ENCODE results near the gene TMEM108. TPM values are rescaled to one million over a fixed set of nuclear protein-coding genes. Genes with fewer than 3 reads are reported as not detected.

Gene TMEM108
- total and polyA plus RNA-seq, 10 of the 15 experiments (the other 5 are each of a cell fraction or from before 2014, with no cell fraction given) = 0.02 to 0.58 (median 0.12) TPM; not detected in 5

GRCh38 chr3:132995971-132996370, 42.2 kb upstream of the TMEM108 start (continued):
- TF ChIP-seq ZBTB40 (IDR thresholded peaks at IDR 0.05; ENCODE audit: borderline replicate concordance) = no peak

GRCh38 chr3:132997404-132998185, 40.6 kb upstream of the TMEM108 start:
- in situ Hi-C loops (cut with MboI) (no loop called here), intact Hi-C loops (cut with micrococcal nuclease; ENCODE audit: unreplicated experiment) (no loop called here)
- H3K4me1 ChIP-seq (ENCODE audit: control insufficient read depth, insufficient read depth, low read length) = no peaks in the 10 kb centered on the region
- no peak overlapping the region for H2AFZ ChIP-seq (ENCODE audit: control insufficient read depth, low read depth, low read length)
- H3K79me2 ChIP-seq (ENCODE audit: control insufficient read depth, insufficient read depth, low read length) = no peaks in the 10 kb centered on the region
- FAIRE-seq = no peak
- no peak overlapping the region for H3K27ac ChIP-seq (ENCODE audit: control insufficient read depth, insufficient read depth)
- no peaks in the 10 kb centered on the region for H4K20me1 ChIP-seq (ENCODE audit: control insufficient read depth, insufficient read depth)
- ATAC-seq = no peak
- TF ChIP-seq EGR1 (IDR thresholded peaks at IDR 0.05; ENCODE audit: borderline replicate concordance in 1 of 2, low read depth in 2 of 2, low read length in 2 of 2) (no peak), ATF3 (IDR thresholded peaks at IDR 0.05; ENCODE audit: borderline replicate concordance, extremely low read depth, low read depth, low read length) (no peak), POLR2A (IDR thresholded peaks at IDR 0.05; ENCODE audit: low read depth, low read length) (no peak), SMARCA5 (IDR thresholded peaks at IDR 0.05) (no peak), ZNF592 (IDR thresholded peaks at IDR 0.05) (no peak), MYB (IDR thresholded peaks at IDR 0.05; ENCODE audit: borderline replicate concordance, low read depth, low read length) (no peak), CHD4 (IDR thresholded peaks at IDR 0.05) (no peak), CREB1 (IDR thresholded peaks at IDR 0.05; ENCODE audit: low read depth) (no peak), HDAC2 (IDR thresholded peaks at IDR 0.05) (no peak), POU2F2 (IDR thresholded peaks at IDR 0.05; ENCODE audit: borderline replicate concordance, low read depth, low read length) (no peak)
- no peaks in the 10 kb centered on the region for H3K36me3 ChIP-seq (ENCODE audit: control insufficient read depth in 2 of 2, insufficient read depth in 2 of 2, low read length in 1 of 2)
- POLR2A ChIA-PET = no interaction called here
- no peak overlapping the region for H3K4me2 ChIP-seq (ENCODE audit: control insufficient read depth, insufficient read depth)
- WGBS (ENCODE audit: insufficient coverage, insufficient replicate concordance, low lambda C conversion rate, missing lambda C conversion rate) = 0% methylated on average over 2 of the region's 2 CpGs
- BruUV-seq (replicated peaks) = no TSS peak
- SMC1A ChIA-PET (ENCODE audit: uncharacterized antibody, unreplicated experiment) = interaction anchor here (0.9 kb wide), 1 partner anchor 159 kb away, joined by 3 read pairs; no protein-coding TSS in a partner anchor
- H3K27me3 ChIP-seq (replicated peaks in 1 of 2; ENCODE audit: control insufficient read depth in 2 of 2, insufficient read depth in 2 of 2, low read length in 1 of 2) = no peaks in the 10 kb centered on the region
- H3K4me3 ChIP-seq = no peak overlapping the region
- no peak overlapping the region for H3K9ac ChIP-seq (ENCODE audit: control insufficient read depth, insufficient read depth, low read length)
- RAD21 ChIA-PET (ENCODE audit: unreplicated experiment) = no interaction called here
- DNase-seq (ENCODE audit: low read depth, low spot score) = no peak
- no peaks in the 10 kb centered on the region for H3K9me3 ChIP-seq (replicated peaks; ENCODE audit: control insufficient read depth, insufficient read depth, low read length)
- CTCF ChIA-PET = no interaction called here

Data from GM12878 (cell line).